ENCODE data around the gene SPATA20.

Gene SPATA20

GRCh38 chr17:50520483-50520882, 26.5 kb upstream of the SPATA20 start:
- no peak for DNase-seq (ENCODE audit: low read depth)

GRCh38 chr17:50521514-50521913, 25.5 kb upstream of the SPATA20 start:
- DNase-seq (ENCODE audit: low read depth): no peak

DNA sequence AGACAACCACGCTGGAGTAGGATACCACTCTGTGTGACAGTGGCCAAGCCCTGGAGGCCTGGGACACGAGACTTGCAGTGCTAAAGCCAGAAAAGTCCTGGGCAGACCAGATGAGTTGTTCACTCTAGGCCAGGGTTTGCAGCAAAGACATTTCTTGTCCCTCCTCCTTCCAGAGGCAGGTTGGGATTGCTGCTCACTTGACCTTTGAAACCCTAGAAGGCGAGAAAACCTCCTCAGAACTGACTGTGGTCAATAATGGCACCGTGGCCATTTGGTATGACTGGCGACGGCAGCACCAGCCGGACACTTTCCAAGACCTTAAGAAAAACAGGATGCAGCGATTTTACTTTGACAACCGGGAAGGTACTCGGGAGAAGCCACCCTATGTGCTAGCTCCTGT, 24.2 kb upstream of the SPATA20 start:
- DNase-seq (ENCODE audit: low read depth): no peak

DNA sequence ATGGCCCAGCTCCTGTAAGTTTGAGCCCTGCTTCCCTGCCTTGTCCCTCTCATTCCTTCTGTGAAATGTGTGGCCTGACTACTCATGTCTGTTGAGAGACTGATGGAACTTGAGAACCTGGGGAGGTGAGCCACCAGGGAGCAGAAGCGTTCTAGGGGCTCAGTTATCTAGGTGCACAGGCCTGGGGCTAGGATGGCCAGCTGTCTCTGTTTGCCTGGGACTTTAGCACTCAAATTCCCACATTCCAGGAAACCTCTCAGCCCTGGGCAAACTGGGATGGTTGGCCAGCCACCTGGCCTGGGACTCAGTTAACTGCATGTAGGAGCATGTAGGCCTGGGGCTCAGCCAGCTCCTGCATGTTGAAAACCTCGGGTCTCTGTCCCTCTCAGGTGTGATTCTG, 23.8 kb upstream of the SPATA20 start:
- DNase-seq (ENCODE audit: low read depth): no peak

DNA sequence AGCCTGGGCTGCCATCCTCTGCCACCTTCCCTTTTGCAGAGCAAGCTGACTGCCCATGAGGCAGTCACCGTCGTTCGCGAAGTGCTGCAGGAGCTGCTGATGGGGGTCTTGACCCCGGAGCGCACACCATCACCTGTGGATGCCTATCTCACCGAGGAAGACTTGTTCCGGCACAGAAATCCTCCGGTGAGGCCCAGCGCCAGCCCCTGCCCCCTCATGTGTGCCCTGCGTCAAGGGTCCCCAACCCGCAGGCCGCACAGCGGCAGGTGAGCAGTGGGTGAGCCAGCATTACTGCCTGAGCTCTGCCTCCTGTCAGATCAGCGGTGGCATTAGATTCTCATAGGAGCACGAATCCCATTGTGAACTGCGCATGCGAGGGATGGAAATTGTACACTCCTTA, 22.1 kb upstream of the SPATA20 start:
- DNase-seq (ENCODE audit: low read depth): no peak

DNA sequence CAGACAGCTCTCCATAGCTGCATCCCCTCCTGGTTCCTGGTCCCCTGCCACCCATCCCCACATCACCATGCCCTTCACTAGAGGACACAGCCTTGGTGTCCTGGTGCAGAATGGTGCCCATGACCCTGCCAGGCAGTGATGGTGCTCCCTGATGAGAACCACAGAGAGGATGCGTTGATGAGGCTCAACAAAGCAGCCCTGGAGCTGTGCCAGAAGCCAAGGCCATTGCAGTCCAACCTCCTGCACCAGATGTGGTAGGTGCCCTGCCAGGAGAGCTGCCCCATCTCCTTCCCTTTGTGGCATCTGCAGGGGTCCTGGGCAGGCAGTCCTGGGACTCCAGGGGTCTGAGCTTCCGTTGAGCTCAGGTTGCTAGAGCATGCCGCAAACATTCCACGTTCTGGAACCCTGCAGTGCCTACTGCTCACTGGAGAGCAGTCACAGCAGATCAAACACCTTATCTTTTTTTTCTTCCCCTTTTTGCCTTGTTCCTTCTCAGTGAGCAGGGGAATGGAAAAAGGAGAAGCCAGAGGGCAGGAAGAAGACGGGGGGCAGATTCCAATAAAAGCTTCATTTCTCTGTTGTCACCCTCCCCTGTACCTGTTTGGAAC, 19.7 kb upstream of the SPATA20 start:
- no peak for DNase-seq (ENCODE audit: low read depth)

- DNase-seq (ENCODE audit: low read depth): no peak
These were observed 19.0 kb upstream of the SPATA20 start for GRCh38 chr17:50527949-50528474.

DNA sequence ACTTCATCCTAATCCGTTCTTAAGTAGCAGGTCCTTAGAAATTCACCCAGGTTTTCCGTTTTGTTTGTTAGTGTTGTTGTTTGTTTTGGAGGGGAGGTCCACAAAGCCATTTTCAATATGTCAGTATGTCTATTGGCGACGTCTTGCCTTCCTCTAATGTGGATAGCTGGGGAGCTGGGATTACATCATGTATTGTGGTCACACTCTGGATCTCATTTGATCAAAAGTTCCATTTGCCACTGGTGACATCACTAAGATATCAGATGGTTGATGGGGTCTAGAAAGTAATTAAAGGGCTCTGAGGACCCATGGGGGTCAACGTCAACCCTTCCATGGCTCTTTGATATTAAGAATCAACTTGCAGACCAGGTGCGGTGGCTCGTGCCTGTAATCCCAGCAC, 17.1 kb upstream of the SPATA20 start:
- no peak for DNase-seq (ENCODE audit: low read depth)

DNA sequence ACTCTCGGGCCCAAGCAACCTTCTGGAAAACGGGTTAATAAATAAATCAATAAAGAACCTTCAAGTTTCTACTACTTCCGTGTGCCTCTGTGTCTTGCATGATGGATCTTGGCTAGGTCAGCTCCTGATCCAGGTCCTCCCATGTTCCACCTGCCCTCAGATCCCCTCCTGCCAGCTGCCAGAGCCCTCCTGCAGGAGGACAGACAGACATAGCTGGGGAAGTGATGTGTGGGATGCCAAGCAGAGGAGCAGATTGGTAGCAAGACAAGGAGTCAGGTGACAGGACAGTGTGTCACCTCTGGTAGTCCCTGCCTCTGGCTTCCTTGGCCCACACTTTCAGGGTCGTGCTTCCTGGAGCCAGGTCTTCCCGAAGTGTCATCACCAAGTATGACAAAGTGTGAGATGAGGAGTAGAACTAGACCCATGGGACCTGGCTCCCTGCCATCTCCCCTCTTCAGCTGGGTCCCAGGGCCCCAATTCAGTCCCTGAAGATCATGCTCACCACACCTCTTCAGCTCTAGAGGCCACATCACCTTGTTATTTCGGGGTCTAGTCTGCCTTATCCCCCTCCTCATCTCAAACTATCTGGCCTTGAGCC, 15.4 kb upstream of the SPATA20 start:
- DNase-seq (ENCODE audit: low read depth): no peak

DNA sequence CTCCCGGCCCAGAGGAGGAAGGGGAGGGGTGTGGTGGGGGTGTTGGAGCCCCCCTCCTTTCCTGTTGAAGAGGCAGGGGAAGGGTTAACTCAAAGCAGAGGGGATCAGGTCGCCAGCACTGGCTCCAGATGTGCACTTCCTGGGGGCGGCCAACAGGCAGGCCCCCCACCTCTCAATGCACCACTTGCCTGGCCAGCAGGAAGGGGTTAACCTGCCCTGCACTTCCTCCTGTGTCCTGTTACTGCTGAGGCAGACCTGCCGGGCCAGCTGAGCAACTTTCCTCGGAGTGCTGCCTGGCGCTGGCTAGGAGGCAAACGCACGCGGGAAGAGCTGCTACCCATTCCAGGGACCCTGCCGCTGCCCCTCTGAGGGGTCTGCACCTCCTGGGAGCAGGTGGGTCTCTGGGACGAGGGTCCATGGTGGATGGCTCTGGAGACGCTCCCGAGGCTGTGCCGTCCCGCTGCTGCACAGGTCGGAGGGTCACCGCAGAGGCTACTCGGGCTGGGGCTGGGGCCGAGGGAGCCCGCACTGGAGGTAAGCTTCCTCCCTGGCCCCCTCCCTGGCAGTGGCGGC, 14.4 kb upstream of the SPATA20 start, which contains the start of gene EPN3:
TSS of gene EPN3 (plus strand) at position 284 of the 573 bp plus-strand sequence. CDS start 3,822 bp downstream, outside the sequence.
- no peak for DNase-seq (ENCODE audit: low read depth)

DNA sequence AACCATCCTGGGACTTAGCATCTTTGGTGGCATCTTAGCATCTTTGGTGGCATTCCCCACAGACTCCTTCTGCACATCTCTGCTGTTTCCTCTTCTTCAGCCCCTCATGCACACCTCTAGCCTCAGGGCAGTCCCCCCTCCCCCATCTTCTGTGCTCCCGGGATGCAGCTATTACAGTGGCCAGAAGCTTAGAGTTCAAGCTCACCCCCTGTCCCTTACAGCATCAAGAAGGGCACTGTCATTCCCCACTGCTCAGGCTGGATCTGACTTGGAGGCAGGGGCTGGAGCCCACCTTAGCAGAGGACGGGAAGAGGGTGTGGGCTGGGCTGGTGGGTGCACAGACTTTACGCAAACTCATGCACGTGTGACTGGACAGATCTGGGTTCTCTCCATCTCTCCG, 13.8 kb upstream of the SPATA20 start:
- DNase-seq (ENCODE audit: low read depth): no peak

- DNase-seq (ENCODE audit: low read depth): peak; percentile 17
These were observed 13.2 kb upstream of the SPATA20 start for GRCh38 chr17:50533720-50534148.

DNA sequence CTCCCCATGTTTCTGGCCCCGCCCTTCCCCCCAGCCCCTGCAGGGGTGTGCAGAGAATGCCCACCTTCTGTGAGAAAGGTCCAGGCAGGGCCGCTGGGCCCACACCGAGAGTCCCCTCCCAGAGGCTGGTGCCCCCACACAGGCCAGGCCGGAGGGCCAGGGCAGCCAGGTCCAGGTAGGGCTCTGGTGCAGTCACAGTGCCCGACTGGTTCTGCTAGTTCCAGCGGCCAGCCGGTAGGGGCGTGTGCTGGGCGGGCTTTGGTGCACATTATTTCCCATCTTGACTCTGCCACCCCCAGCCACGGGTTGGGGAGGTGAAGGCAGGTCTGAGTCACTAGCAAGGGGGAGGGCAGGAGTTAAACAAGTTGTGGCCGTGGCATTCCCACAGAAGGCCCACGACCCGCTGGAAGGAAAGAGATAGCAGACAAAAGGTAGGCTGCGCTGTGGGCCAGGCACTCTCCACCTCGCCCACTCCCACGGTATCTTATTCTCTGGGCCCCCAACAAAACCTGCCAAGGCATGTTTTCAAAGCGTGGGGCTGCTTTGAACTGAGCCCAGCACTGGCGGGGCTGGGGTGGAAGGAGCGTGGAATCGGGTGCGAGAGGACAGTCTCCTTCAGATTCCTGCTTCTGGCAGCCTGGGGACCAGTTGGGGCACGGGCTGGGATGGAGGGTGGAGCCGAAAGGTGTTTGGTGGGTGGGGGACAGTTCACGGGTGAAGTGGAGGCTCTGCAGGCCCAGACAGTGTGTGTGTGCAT, 12.6 kb upstream of the SPATA20 start:
- no peak for DNase-seq (ENCODE audit: low read depth)

DNA sequence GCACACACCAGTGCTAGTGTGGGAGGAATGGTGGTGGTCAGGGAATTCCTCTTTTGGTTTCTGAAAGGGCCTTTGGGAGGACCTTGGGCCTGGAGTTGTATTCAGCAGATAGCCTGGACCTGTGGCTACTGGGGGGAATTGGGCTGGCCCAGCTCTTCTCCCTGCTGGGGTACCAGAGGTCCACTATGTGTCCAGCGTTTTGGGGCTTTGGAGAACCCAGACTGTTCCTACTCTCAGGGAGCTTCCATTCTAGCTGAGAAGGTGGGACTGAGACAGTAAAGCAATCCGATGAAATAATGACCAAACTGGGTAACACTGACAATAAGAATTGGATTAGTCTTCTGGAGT, 12.0 kb upstream of the SPATA20 start:
- no peak for DNase-seq (ENCODE audit: low read depth)

GRCh38 chr17:50535407-50535806, 11.6 kb upstream of the SPATA20 start:
- DNase-seq (ENCODE audit: low read depth): no peak

- DNase-seq (ENCODE audit: low read depth): no peak
These were observed 10.0 kb upstream of the SPATA20 start for GRCh38 chr17:50536683-50537646.

- no peak for DNase-seq (ENCODE audit: low read depth)
These were observed 9.0 kb upstream of the SPATA20 start for GRCh38 chr17:50537721-50538548.

DNA sequence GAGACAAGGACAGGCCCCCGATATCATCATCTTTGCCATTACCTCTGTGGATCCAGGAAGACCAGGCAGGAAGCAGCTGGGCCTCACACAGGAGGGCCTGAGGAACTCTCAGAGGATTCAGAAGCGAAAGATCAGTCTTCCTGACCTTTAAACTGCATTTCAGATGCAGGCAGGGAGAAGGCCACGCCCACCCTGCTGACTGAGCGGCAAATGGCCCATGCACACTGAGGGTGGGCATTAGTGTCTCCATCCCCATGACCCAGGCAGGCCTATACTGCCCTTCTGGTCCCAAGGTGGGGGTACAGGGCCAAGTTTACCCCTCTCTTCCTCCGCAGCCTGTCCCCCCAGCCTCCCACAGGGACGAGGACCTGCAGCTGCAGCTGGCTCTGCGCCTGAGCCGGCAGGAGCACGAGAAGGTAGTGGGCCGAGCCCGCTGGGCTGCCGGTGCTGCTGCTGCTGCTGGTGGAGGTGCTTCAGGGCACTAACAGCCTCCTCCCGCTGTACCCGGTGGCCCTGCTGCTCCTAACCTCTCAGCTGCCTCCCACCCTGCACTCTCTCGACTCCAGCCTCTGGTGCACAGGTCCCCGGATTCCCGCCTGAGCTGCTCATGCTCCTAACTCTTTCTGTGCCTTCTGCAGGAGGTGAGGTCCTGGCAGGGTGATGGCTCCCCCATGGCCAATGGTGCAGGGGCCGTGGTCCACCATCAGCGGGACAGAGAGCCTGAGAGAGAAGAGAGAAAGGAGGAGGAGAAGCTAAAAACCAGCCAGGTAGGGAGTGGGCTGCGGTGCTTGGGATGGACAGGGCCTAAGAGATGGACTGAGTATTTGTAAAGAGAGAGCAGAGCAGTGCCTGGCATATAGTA, 8.2 kb upstream of the SPATA20 start:
- no peak for DNase-seq (ENCODE audit: low read depth)

DNA sequence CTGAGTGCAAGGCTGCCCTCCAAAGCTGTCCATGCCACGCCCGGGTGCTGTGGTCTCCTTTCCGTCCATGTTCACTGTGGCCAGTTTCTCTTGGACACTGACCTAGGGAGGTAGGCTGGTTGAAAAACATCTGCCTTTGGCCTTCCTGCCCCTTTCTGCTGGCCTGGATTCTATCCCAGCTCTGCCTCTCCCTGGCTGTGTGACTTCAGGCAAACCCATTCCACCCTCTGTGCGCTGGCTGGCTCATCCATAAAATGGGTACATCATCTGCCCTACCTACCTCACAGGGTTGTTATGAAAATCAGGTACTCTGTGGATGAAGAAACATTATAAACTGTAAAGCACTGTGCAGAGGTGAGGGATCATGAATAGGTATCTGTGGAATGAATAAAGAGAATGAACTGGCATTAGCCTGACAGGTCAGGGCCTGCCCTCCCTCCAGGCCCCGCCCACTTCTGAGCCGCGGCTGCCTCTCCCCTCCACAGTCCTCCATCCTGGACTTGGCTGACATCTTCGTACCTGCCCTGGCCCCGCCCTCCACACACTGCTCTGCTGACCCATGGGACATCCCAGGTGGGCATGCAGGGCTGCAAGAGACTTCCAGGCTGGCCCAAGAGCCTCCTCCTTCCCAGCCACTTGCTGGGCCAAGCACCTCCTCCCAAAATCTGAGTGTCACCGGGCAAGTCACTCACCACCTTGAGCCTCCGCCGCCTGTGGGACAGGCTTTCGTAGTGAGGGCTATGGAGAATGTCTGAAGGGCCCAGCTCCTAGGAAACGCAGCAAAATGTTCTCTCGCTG, 7.0 kb upstream of the SPATA20 start:
- no peak for DNase-seq (ENCODE audit: low read depth)

All from stromal cell of bone marrow (primary cell).